ENCODE measurements around the gene ARPC1B.
"Not testable (repeated sequence)": the region's sequence is repeated elsewhere in the genome, so short reads cannot be mapped to it uniquely, and the experiment has no call there.

ARPC1B gene

DNA sequence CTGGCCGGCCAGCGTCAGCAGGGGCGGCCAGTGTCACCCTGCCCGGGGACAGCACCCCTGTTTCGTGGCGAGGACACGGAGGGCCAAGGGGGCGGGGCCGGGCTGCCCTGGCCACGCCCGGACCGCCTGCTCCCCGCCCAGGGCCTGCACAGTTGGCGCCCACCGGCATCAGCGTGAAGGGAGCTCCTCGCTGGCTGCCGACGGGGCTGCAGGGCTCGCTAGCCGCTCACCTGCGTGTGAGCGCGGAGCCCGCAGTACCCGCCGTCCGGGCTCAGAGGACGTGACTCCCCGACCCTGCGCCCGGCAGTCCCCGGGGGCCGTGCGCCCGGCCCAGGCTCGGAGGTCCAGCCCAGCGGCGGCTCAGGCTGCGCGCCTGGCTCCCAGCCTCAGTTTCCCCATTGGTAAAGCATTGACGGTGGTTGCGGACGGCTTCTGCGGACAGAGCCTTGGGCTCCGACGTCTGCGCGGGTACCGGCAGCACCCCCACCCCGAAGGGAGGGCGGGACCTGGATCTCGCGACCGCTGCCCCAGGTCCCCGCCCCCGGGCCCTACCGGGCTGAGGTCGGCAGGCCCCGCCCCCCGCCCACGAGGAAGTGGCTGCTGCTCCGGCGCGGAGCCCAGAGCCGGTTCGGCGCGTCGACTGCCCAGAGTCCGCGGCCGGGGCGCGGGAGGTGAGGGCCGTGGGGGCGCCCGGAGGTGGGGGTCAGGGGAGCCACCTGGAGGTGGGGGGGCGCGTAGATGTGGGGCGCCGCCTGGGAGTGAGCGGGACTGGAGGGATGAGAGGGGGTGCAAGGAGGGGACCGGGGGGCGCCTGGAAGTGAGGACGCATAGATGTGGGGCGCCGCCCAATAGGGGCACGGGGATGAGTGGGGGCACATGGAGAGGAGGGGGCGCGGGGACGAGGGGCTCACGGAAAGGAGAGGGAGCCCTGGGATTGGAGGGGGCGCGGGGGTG is at the start of gene ARPC1B:
Gene ARPC1B, plus strand, starts transcription at position 620 of the 954 bp plus-strand sequence. CDS start 10,985 bp downstream, outside the sequence.
- peak; percentile 68 to 76 for ATAC-seq

DNA sequence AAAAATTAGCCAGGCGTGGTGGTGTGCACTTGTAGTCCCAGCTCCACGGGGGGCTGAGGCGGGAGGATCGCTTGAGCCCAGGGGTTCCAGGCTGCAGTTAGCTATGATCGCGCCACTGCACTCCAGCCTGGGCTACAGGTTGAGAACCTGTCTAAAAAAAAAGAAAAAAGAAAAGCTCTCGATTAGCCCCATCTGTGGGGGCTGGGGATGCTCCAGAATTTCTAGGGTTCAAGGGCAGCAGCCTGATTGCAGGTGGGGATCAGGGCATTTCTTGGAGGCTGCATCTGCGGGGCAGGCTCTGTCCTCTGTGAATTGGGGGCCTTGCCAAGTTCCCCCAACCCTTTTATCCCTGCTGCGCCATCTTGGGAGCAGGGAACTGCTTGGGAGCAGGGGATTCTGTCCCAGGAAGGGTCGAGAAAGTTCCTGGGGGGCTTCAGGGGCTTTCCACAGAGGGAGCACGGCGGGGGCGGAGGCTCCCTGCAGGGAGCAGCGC is 49.5 kb upstream of the ARPC1B start:
- ATAC-seq: no peak

DNA sequence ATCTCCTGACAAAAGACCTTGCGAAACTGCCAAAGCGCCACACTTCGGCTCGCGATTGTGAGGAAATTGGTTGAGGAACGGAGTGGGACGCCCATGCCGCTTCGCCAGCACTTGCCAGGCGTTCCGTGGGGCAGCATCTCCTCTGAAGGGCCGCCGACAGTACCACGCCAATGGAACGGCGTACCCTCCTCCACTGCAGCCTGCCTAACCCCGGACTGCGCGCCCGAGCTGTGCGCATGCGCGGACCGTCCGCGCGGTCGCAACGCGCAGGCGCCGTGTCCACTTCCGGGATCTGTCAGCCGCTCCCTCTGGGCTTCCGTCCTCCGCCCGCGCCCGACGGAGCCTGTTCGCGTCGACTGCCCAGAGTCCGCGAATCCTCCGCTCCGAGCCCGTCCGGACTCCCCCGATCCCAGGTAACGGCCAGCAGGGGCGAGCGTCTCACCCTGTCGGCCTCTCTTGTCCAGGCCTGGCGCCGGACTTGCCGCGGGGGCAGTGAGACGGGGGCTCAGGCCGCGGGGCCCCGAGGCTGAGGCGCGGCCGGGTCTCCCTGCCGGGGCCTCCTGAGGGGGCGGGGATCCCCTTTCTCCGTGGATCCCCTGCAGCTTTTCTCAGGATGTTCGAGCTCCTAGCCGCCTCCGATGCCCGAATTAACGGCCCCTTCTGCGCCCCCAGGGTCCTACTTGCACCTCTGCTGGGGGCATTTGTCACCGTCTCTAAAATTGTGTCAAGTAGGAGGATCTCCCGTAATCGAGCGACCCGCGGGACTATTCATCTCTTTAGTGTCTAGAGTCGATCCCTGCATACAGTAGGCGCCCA is 48.7 kb upstream of the ARPC1B start, which contains the start of gene ARPC1A:
Gene ARPC1A, plus strand, starts transcription at position 307 of the 816 bp plus-strand sequence. CDS start 7,456 bp downstream, outside the sequence.
- ATAC-seq: peak; percentile 86 to 95

DNA sequence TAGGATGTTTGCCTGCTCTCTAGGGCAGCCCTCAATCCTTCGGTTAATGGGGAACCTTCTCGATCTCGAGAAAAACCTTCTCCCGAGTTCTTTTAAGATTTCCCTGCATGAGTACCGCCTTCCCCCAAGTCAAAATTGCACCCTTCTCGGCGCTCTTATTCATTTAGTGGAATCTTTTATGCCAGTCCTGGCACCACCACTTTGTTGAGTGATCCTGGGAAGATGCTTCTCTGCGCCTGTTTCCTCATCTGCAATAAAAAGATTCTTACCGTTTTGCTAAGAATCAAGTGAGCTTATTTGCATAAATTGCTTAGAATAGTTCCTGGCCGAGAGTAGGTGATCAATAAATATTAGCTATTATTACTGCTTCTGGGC is 48.1 kb upstream of the ARPC1B start:
- no peak for ATAC-seq

DNA sequence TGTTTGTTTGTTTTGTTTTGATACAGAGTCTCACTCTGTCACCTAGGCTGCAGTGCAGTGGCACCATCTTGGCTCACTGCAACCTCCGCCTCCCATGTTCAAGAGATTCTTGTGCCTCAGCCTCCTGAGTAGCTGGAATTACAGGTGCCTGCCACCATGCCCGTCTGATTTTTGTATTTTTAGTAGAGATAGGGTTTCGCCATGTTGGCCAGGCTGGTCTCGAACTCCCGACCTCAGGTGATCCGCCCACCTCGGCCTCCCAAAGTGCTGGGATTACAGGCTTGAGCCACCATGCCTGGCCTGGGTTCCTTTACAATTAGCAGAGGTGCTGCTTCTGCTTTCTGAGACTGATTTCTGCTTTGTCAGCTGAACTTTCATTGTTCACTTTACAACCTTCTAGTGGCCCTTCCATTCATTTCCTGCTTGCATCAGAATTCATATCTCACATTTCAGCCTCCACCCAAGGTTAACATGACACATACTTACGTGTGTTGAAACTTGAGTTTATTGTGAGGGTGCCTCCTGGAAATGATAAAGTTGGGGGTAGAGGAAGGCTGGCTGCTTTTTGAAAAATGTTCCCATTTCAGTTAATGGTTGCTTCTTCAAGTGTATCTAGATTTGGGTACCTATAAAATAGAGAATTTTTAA is 44.1 kb upstream of the ARPC1B start:
- ATAC-seq: peak; percentile 55 to 74

DNA sequence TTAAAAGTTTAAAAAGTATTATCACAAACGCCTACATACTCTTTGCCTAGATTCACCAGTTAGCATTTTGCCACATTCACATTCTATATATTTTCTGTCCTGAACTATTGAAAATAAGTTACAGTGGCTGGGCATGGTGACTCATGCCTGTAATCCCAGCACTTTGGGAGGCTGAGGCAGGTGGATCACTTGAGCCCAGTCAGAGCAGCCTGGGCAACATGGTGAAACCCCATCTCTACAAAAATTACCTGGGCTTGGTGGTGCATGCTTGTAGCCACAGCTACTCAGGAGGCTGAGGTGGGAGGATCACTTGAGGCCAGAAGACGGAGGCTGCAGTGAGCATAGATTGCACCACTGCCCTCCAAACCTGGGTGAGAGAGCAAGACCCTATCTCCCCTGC is 43.5 kb upstream of the ARPC1B start:
- ATAC-seq: peak; percentile 27 to 41

DNA sequence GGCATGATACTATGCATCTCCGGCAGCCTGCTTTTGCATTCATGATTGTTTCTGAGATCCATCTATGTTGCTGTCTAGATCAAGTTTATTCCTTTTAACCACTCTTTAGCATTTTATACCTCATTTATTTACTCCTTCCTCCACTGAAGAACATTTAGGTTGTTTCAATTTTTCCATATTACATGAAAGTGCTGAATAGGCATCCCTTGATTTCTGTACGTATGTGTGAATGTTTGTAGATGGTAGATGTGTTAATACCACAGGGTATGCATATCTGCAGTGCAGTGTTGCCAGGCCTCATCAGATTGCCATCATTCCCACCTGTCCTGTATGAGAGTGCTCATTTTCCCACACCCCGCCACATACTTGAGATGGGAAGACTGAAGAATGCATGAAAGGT is 34.9 kb upstream of the ARPC1B start:
- ATAC-seq: no peak

DNA sequence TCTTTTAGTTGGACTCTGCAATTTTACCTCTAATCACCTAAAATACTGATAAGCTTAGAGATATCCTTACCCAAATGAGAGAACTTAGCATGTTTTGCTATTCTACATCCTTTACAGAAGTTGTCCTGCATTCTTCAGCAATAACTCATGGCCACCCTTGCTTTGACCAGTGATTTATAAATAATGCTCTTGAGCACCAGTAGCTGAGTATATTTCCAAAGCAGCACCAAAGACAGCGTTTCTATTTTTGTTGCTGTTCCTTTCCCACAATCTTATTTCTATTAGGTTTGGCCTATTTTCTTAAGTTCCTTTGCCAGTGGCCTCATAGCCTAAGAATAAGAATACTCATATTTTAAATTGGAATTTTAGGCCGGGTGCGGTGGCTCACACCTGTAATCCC is 33.9 kb upstream of the ARPC1B start:
- no peak for ATAC-seq

DNA sequence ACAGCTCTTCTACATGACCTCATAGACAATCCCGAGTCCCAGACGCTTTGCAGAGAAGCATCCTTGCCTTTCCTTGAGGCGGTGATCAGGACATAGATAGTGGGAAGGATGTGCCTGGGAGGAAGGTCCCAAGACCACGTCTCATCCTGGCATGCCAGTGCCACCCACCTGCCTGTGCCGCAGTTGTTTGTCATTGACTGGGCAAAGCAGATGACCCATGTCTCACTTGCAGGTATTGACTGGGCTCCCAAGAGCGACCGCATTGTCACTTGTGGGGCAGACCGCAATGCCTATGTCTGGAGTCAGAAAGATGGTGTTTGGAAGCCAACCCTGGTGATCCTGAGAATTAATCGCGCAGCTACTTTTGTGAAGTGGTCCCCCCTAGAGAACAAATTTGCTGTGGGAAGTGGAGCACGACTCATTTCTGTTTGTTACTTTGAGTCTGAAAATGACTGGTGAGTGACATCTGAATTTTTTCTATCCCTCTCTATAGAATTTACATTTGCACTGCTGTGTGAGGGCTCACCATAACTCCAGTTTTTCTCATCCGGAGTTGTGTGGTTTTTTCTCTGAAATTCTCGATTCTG is 30.4 kb upstream of the ARPC1B start:
- no peak for ATAC-seq

DNA sequence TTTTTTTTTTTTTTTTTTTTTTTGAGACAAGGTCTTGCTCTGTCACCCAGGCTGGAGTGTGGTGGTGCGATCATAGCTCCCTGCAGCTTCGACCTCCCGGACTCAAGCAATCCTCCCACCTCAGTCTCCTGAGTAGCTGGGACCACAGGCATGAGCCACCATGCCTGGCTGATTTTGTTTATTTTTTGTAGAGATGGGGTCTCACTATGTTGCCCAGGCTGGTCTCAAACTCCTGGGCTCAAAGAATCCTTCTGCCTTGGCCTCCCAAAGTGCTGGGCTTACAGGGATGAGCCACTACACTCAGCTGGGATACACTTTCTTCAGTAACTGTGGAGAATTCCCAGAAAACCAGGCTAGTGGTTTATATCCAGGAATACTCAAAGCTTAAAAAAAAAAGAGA is 23.9 kb upstream of the ARPC1B start:
- ATAC-seq: not testable (repeated sequence)

DNA sequence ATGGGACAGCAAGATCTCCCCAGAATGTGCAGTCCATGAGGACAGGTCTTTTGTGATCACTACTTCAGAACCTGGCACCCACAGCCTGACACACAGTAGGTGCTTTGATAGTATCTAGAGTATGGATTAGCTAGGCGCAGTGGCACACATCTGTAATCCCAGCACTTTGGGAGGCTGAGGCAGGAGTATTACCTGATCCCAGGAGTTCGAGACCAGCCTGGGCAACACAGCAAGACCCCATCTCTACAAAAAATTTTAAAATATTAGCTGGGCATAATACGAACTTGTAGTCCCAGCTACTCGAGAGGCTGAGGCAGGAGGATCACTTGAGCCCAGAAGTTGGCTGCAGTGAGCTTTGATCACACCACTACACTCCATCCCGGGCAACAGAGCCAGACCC is 22.3 kb upstream of the ARPC1B start:
- no peak for ATAC-seq

DNA sequence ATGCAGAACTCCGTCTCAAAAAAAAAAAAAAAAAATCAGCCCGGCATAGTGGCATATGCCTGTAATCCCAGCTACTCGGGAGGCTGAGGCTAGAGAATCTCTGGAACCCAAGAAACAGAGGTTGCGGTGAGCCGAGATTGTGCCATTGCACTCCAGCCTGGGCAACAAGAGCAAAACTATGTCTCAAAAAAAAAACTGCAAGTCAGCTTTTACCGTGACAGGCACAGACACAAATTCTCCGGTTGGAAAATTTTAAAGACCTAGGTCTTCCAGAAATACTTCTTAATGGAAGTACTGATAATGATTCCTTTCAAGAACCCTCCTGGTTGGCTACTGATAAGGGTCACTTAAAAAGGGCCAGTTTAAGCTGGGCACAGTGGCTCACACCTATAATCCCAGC is 19.4 kb upstream of the ARPC1B start:
- no peak for ATAC-seq

DNA sequence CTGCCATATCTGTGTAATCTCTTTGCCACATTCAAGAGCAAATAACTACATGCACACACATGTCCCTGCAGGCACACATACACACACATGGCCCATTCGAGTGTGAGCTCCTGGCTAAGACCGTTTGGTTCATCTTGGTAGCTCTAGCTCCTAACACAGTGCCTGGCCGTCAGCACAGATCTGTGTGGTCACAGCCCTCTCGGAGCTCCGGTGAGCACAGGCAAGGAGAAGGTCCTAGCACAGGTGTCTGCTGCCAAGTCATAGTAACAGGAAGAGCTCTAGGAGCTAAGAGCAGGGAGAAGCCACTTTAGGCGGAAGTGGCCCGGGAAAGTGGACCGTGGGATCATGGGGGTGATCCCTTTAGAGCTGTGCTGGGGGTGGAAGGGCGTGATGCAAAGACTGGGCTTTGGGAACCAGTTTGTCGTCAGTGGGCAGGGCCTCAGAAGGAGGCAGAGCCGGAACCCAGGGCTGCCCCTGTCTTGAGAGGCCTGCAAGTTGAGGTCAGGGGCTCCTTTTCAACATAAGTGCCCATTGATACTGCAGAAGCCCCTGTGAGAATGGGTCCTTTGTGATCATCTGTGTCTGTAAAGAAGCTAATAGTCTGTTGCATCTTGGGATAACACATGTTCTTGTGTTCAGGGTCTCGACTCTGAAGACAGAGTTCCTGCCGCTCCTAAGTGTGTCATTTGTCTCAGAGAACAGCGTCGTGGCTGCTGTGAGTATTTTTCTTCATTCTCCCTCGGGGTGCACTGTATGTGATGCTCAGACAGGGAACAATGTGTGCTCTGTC is 16.6 kb upstream of the ARPC1B start:
- ATAC-seq: no peak

DNA sequence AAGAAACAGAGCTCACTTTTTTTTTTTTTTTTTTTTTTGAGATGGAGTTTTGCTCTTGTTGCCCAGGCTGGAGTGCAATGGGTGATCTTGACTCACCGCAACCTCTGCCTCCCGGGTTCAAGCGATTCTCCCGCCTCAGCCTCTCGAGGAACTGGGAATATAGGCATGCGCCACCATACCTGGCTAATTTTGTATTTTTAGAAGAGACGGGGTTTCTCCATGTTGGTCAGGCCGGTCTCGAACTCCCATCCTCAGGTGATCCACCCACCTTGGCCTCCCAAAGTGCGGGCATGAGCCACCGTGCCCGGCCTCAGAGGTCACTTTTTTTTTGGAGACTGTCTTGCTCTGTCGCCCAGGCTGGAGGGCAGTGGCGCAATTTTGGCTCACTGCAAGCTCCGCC is 16.0 kb upstream of the ARPC1B start:
- ATAC-seq: not testable (repeated sequence)

DNA sequence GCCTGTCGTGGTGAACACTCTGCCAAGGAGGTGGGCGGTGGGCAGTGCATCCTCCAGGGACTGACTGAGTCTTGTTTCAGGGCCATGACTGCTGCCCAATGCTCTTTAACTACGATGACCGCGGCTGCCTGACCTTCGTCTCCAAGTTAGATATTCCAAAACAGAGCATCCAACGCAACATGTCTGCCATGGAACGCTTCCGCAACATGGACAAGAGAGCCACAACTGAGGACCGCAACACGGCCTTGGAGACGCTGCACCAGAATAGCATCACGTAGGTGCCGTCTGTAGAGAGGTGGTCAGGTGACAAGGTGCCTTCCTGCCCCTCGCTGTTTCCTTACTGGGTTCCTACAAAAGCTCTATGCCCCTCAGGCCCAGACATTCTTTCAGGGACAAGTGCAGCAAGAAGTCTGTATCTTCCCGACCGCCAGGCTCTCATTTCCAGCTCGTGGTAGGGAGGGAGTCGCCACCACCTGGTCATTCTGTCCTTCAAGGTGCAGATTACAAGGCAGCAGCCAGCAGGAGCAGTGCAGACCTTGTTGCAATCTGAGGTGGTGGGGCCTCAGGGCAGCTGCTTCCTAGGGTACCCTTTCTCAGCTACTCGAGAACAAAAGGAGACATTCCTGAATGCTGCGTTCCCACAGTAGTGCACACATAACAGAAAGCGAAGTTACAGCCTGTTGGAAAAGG is 14.9 kb upstream of the ARPC1B start:
- no peak for ATAC-seq

DNA sequence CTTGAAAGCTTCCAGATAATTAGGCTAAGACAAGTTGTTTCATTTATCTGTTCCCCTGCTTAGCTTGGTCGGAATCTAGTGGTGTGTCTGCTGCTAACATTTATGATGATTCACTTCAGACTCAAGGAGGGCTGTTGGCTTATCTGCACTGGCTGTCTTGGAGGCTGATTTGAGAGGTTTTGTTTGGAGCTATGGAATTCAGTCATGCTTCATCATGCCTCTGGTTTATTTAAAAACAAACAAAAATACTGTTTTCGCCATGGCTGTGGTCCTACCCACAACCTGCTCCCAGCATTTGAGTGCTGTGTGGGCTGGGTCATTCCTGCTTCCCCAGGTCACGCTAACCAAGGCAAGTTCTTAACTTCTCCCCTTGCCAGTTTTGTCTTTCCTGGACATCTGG is 11.7 kb upstream of the ARPC1B start:
- no peak for ATAC-seq

DNA sequence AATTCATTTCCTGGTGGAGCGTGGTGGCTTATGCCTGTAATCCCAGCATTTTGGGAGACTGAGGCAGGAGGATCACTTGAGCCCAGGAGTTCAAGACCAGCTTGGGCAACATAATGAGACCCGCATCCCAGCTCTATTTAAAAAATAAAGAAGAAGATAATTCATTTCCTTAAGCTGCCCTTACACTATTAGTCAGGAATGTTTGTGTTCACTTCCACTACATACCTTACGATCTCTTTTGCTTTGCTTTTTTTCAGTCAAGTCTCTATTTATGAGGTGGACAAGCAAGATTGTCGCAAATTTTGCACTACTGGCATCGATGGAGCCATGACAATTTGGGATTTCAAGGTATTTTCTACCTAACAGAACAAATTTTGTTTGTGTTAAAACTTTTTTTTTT is 11.2 kb upstream of the ARPC1B start:
- no peak for ATAC-seq

DNA sequence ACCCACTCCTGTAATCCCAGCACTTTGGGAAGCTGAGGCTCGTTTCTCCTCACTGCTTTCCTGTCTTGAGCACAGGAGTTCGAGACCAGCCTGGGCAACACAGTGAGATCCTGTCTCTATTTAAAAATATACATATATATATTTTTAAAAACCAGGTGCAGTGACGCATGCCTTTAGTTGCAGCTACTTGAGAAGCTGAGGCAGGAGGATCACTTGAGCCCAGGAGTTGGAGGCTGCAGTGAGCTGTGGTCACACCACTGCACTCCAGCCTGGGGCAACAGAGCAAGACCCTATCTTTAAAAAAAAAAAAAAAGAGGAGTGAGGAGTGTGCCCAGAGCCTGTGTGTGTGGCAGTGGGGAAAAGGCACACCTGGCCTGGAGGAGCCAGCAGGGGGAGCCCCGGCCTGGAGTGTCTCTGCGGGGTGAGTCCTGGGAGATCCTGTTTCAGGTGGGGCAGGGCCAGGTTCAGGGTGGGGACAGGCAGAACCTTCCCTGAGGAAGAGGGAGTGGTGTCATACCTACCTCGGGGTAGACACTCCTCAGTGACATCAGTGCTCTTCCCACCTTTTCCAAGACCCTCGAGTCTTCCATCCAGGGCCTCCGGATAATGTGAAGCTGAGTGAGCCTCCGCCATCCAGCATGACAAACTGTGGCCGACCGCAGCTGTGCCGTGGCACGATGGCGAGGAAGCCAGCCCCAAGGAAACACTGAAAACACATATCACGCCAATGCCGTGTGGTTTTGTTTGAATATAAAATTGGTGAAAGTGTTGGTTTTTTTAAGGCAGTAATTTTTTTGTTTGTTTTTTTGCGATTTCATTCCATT is 9.0 kb upstream of the ARPC1B start:
- peak; percentile 79 to 93 for ATAC-seq

DNA sequence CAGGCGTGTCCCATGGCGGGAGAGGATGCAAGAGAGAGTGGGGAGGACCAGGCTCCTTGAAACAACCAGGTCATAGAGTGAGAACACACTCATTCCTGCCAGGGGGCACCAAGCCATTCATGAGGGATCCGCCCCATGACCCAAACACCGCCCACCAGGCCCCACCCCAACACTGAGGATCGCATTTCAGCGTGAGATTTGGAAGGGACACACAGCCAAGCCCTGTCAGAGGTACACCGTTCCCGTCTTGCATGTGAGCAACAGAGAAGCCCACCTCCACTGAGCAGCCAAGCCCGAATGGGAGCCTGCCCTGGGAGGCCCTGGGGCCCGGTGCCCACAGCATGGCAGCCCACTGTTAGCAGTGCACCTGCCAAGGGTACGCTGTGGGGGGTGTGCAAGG is 7.9 kb upstream of the ARPC1B start:
- no peak for ATAC-seq

DNA sequence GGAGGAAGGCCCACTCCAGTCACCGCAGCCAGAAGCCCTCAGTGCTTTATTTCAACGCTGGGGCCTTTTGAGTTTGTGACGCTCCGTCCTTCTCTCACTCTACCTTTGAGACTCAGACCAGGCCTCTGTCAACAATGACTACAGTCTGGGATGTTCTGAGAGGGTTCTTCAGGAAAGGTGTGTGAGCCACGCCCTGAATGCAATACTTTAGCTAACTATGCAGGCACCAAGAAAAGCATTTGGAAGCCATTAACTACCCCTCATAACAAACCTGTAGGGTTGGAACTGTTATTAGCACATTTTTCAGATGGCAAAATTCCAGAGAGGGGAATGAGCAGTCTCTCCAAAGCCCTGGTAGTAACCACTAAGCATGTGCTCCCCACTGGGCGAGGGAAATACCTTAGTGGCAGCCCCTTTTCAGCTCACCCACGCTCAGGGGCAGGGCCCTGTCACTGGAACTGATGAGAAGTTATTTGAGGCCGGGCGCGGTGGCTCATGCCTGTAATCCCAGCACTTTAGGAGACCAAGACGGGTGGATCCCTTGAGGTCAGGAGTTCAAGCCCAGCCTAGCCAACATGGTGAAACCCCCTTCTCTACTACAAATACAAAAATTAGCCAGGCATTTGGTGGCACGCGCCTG is 5.7 kb upstream of the ARPC1B start:
- ATAC-seq: no peak
